HCT116 (cell line): ENCODE data around the gene MGST2. TPM values are rescaled to one million over a fixed set of nuclear protein-coding genes. Genes with fewer than 3 reads are reported as not detected.

Experiments
- ATAC-seq: fragments of 200-7000 bp; cut with Tn5 transposase; 2 replicates; pipeline ENCODE4 v1.9.1; 2020; ENCODE audit warnings: mild to moderate bottlenecking, moderate library complexity
- BruUV-seq: library from RNA; stranded (reverse); fragments of 400-500 nt; replicated peaks from 2 replicates; lab custom pipeline; 2021; lab: Mats Ljungman, UMichigan
- CTCF ChIA-PET: fragments of 300-600 bp; sonication (Branson Sonifier 250); formaldehyde crosslinking; loops from one replicate; lab custom pipeline; 2021; ENCODE audit warnings: antibody characterized with exemption; lab: Charles Lee
- POLR2A ChIA-PET: fragments of 300-600, 350-600 bp; sonication (Branson Sonifier 250); formaldehyde crosslinking; loops from one replicate; lab custom pipeline; 2021; ENCODE audit warnings: antibody characterized with exemption; lab: Charles Lee
- RAD21 ChIA-PET, 2 experiments: fragments of 300-600 bp; sonication (Branson Sonifier 250); formaldehyde crosslinking; loops; one replicate each; lab custom pipeline; 2023; ENCODE audit warnings: low total read pairs in 2 of 2; ENCODE audit not compliant: uncharacterized antibody in 2 of 2, unreplicated experiment in 2 of 2, low non-redundant PET in 1 of 2; lab: Charles Lee
- DNase-seq: peaks from one replicate; pipeline ENCODE4 v3.0.0-alpha.2; 2010; ENCODE audit warnings: low read depth, low spot score
- H2AFZ ChIP-seq: fragments of 200-600 bp; shearing (Covaris generic), sonication (generic); 2 replicates; pipeline ENCODE4 v1.6.1; 2017; ENCODE audit warnings: low read depth, mixed run types, mixed read lengths, antibody characterized with exemption, low read length; ENCODE audit not compliant: poor library complexity, severe bottlenecking
- H3K27ac ChIP-seq: 2 replicates; pipeline ENCODE4 v1.5.1; 2012; ENCODE audit warnings: low read depth, low read length
- H3K27me3 ChIP-seq: fragments of 200-600 bp; sonication (generic); 2 replicates; pipeline ENCODE4 v1.6.1; 2016; ENCODE audit warnings: mixed run types, low read length, mixed read lengths; ENCODE audit not compliant: insufficient read depth
- H3K36me3 ChIP-seq, 2 experiments: fragments of 200-500 bp in 1 of 2; fragments of 200-600 bp in 1 of 2; sonication (Bioruptor generic) in 1 of 2; sonication (generic) in 1 of 2; 2 replicates each; pipeline versions ENCODE4 v1.5.1 to v1.6.1; 2014 to 2016; ENCODE audit warnings: low read length in 2 of 2, inconsistent platforms in 1 of 2, mixed read lengths in 1 of 2, mixed run types in 1 of 2; ENCODE audit not compliant: insufficient read depth in 2 of 2, control insufficient read depth in 1 of 2
- H3K4me1 ChIP-seq, 2 experiments: fragments of 200-600 bp in 1 of 2; sonication (generic) in 1 of 2; 2 replicates each; pipeline versions ENCODE4 v1.5.1 to v1.6.1; 2012 to 2017; ENCODE audit warnings: low read length in 2 of 2, inconsistent platforms in 1 of 2, mild to moderate bottlenecking in 1 of 2, mixed read lengths in 1 of 2, mixed run types in 1 of 2, moderate library complexity in 1 of 2; ENCODE audit not compliant: insufficient read depth in 2 of 2, control insufficient read depth in 1 of 2
- H3K4me2 ChIP-seq: fragments of 200-600 bp; sonication (generic); 2 replicates; pipeline ENCODE4 v1.6.1; 2017; ENCODE audit warnings: mixed run types, low read length, mixed read lengths
- H3K4me3 ChIP-seq, 2 experiments: fragments of 200-600 bp in 1 of 2; sonication (generic) in 1 of 2; replicated peaks in 1 of 2; 2 replicates each; pipeline ENCODE4 v1.5.1; 2011 to 2016; ENCODE audit warnings: low read length in 2 of 2, control low read depth in 1 of 2, low read depth in 1 of 2, mild to moderate bottlenecking in 1 of 2, mixed read lengths in 1 of 2, mixed run types in 1 of 2
- H3K79me2 ChIP-seq: fragments of 200-600 bp; sonication (generic); 2 replicates; pipeline ENCODE4 v1.6.1; 2017; ENCODE audit warnings: mild to moderate bottlenecking, mixed run types, low read length, moderate library complexity, mixed read lengths; ENCODE audit not compliant: insufficient read depth
- H3K9ac ChIP-seq: fragments of 200-600 bp; sonication (generic); 2 replicates; pipeline ENCODE4 v1.6.1; 2016; ENCODE audit warnings: low read length, mixed read lengths
- H3K9me2 ChIP-seq: fragments of 200-600 bp; sonication (generic), shearing (Covaris generic); 2 replicates; pipeline ENCODE4 v1.6.1; 2017; ENCODE audit warnings: mixed run types, mild to moderate bottlenecking, moderate library complexity; ENCODE audit not compliant: insufficient read depth
- H3K9me3 ChIP-seq, 2 experiments: fragments of 200-500 bp in 1 of 2; fragments of 200-600 bp in 1 of 2; sonication (Bioruptor generic) in 1 of 2; sonication (generic) in 1 of 2; 2 replicates each; pipeline ENCODE4 v1.6.1; 2014 to 2017; ENCODE audit warnings: low read length in 2 of 2, mixed read lengths in 2 of 2, inconsistent platforms in 1 of 2, low read depth in 1 of 2, mild to moderate bottlenecking in 1 of 2, mixed run types in 1 of 2, moderate library complexity in 1 of 2; ENCODE audit not compliant: control insufficient read depth in 1 of 2, insufficient read depth in 1 of 2
- H4K20me1 ChIP-seq: fragments of 200-600 bp; sonication (generic), shearing (Covaris generic); 2 replicates; pipeline ENCODE4 v1.6.1; 2017; ENCODE audit warnings: mixed run types, mild to moderate bottlenecking, moderate library complexity; ENCODE audit not compliant: insufficient read depth
- ATF3 ChIP-seq: IDR thresholded peaks from 2 replicates; pipeline ENCODE4 v1.6.1; 2012
- CBX3 ChIP-seq: IDR thresholded peaks from 2 replicates; pipeline ENCODE4 v1.6.1; 2012; ENCODE audit warnings: low read depth
- CEBPB ChIP-seq: IDR thresholded peaks from 2 replicates; pipeline ENCODE4 v1.6.1; 2012; ENCODE audit warnings: low read depth
- CTCF ChIP-seq, 3 experiments: fragments of 200-600 bp in 1 of 3; sonication (generic) in 1 of 3; IDR thresholded peaks in 2 of 3; conservative IDR thresholded peaks in 1 of 3; 2 replicates each; pipeline ENCODE4 v1.5.1; 2012 to 2017; ENCODE audit warnings: low read depth in 2 of 3, low read length in 2 of 3, antibody characterized with exemption in 1 of 3, borderline replicate concordance in 1 of 3, control low read depth in 1 of 3, mild to moderate bottlenecking in 1 of 3, mixed read lengths in 1 of 3, mixed run types in 1 of 3, moderate library complexity in 1 of 3; ENCODE audit not compliant: insufficient read depth in 1 of 3
- EGR1 ChIP-seq: IDR thresholded peaks from 2 replicates; pipeline ENCODE4 v1.6.1; 2012; ENCODE audit warnings: low read depth
- ELF1 ChIP-seq: IDR thresholded peaks from 2 replicates; pipeline ENCODE4 v1.6.1; 2012; ENCODE audit warnings: low read depth, borderline replicate concordance
- EZH2 ChIP-seq: fragments of 200-600 bp; sonication (generic); IDR thresholded peaks from 2 replicates; pipeline ENCODE4 v1.6.1; 2017; ENCODE audit warnings: antibody characterized with exemption, mixed run types
- FOSL1 ChIP-seq: IDR thresholded peaks from 2 replicates; pipeline ENCODE4 v1.6.1; 2012; ENCODE audit warnings: low read depth
- POLR2A ChIP-seq: IDR thresholded peaks from 2 replicates; pipeline ENCODE4 v1.7.0; 2011; ENCODE audit warnings: borderline replicate concordance; ENCODE audit not compliant: insufficient read depth, insufficient read length; ENCODE audit errors: extremely low read depth
- POLR2AphosphoS5 ChIP-seq: IDR thresholded peaks from 2 replicates; pipeline ENCODE4 v1.6.1; 2011; ENCODE audit warnings: mild to moderate bottlenecking, low read depth, low read length, moderate library complexity
- RAD21 ChIP-seq: IDR thresholded peaks from 2 replicates; pipeline ENCODE4 v1.6.1; 2012; ENCODE audit warnings: low read depth, mild to moderate bottlenecking
- SIN3A ChIP-seq: IDR thresholded peaks from 2 replicates; pipeline ENCODE4 v1.6.1; 2012; ENCODE audit warnings: low read depth
- SP1 ChIP-seq: IDR thresholded peaks from 2 replicates; pipeline ENCODE4 v1.6.1; 2012; ENCODE audit warnings: low read depth
- TCF7L2 ChIP-seq: IDR thresholded peaks from 2 replicates; pipeline ENCODE4 v1.7.0; 2011; ENCODE audit warnings: borderline replicate concordance, inconsistent platforms; ENCODE audit not compliant: insufficient read depth, insufficient read length; ENCODE audit errors: extremely low read depth
- YY1 ChIP-seq: IDR thresholded peaks from 2 replicates; pipeline ENCODE4 v1.6.1; 2011; ENCODE audit warnings: low read length, low read depth, moderate library complexity, mild to moderate bottlenecking; ENCODE audit not compliant: insufficient replicate concordance; ENCODE audit errors: extremely low read depth
- ZBTB33 ChIP-seq: IDR thresholded peaks from 2 replicates; pipeline ENCODE4 v1.6.1; 2011; ENCODE audit warnings: mild to moderate bottlenecking, low read length, moderate library complexity; ENCODE audit not compliant: insufficient replicate concordance; ENCODE audit errors: extremely low read depth
- ZFX ChIP-seq: fragments of 450-650 bp; IDR thresholded peaks from 2 replicates; pipeline ENCODE4 v1.6.1; 2017
- intact Hi-C: fragments of 100-400 bp; cut with micrococcal nuclease; formaldehyde crosslinking; loops from 2 replicates; pipeline ENCODE4 v1.10.0; 2022
- total RNA-seq: library from RNA; stranded (reverse); gene quantifications from one replicate; pipeline ENCODE4 v1.2.1, GENCODE V29; 2021; ENCODE audit not compliant: unreplicated experiment
- TF ChIP-seq, protein P1 (sequence below): IDR thresholded peaks from 2 replicates; pipeline ENCODE4 v1.6.1; 2012
- TF ChIP-seq, protein P2 (sequence below): IDR thresholded peaks from 2 replicates; pipeline ENCODE4 v1.6.1; 2012; ENCODE audit warnings: low read depth

Gene MGST2
- total RNA-seq, 1 experiment from 2014 or later: 24.3 TPM

- intact Hi-C loops: no loop called here
- DNase-seq (no peak), ATAC-seq (no peak)
- ChIA-PET POLR2A (no interaction called here), CTCF (interaction anchor here (1.7 kb wide), 1 partner anchor 56 kb away, joined by 4 read pairs; no protein-coding TSS in a partner anchor), RAD21 (no interaction called here)
- no peaks in the 10 kb centered on the region for H3K9me2 ChIP-seq
- no peak overlapping the region for H3K4me2 ChIP-seq
- H3K36me3 ChIP-seq: no peaks in the 10 kb centered on the region
- BruUV-seq: no TSS peak
- H4K20me1 ChIP-seq: no peaks in the 10 kb centered on the region
- H3K79me2 ChIP-seq: no peaks in the 10 kb centered on the region
- no peak overlapping the region for H3K4me3 ChIP-seq
- H3K9me3 ChIP-seq: no peaks in the 10 kb centered on the region
- no peaks in the 10 kb centered on the region for H3K4me1 ChIP-seq
- H3K27me3 ChIP-seq: no peaks in the 10 kb centered on the region
- TF ChIP-seq CTCF (IDR thresholded peaks at IDR 0.05 in 2 of 3, conservative IDR thresholded peaks at IDR 0.05 in 1 of 3; ENCODE audit: borderline replicate concordance in 1 of 3, insufficient read depth in 1 of 3, low read depth in 2 of 3, low read length in 2 of 3): no peak
- no peak for TF ChIP-seq ZBTB33
- TF ChIP-seq, protein P1, sequence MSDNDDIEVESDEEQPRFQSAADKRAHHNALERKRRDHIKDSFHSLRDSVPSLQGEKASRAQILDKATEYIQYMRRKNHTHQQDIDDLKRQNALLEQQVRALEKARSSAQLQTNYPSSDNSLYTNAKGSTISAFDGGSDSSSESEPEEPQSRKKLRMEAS: no peak
- TF ChIP-seq ELF1: no peak
- no peak for TF ChIP-seq TCF7L2
- TF ChIP-seq YY1: no peak
- no peak for TF ChIP-seq ZFX
- TF ChIP-seq EGR1: no peak
- no peak for TF ChIP-seq ATF3
- no peak for TF ChIP-seq SP1
- TF ChIP-seq SIN3A: no peak
- no peak for TF ChIP-seq POLR2AphosphoS5
- no peak for TF ChIP-seq EZH2
- TF ChIP-seq CBX3: no peak
- no peak for TF ChIP-seq RAD21
- no peak for TF ChIP-seq CEBPB
- no peak for TF ChIP-seq POLR2A
- TF ChIP-seq FOSL1: no peak
- TF ChIP-seq, protein P2, sequence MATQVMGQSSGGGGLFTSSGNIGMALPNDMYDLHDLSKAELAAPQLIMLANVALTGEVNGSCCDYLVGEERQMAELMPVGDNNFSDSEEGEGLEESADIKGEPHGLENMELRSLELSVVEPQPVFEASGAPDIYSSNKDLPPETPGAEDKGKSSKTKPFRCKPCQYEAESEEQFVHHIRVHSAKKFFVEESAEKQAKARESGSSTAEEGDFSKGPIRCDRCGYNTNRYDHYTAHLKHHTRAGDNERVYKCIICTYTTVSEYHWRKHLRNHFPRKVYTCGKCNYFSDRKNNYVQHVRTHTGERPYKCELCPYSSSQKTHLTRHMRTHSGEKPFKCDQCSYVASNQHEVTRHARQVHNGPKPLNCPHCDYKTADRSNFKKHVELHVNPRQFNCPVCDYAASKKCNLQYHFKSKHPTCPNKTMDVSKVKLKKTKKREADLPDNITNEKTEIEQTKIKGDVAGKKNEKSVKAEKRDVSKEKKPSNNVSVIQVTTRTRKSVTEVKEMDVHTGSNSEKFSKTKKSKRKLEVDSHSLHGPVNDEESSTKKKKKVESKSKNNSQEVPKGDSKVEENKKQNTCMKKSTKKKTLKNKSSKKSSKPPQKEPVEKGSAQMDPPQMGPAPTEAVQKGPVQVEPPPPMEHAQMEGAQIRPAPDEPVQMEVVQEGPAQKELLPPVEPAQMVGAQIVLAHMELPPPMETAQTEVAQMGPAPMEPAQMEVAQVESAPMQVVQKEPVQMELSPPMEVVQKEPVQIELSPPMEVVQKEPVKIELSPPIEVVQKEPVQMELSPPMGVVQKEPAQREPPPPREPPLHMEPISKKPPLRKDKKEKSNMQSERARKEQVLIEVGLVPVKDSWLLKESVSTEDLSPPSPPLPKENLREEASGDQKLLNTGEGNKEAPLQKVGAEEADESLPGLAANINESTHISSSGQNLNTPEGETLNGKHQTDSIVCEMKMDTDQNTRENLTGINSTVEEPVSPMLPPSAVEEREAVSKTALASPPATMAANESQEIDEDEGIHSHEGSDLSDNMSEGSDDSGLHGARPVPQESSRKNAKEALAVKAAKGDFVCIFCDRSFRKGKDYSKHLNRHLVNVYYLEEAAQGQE: no peak
- TF ChIP-seq, all 23 proteins: peak for 0
- no peak overlapping the region for H3K9ac ChIP-seq
- no peak overlapping the region for H2AFZ ChIP-seq
- no peak overlapping the region for H3K27ac ChIP-seq
These were observed 47.3 kb downstream of the MGST2 start for GRCh38 chr4:139712882-139713281.
